DMS53 treated with DMSO at 0.1 percent for 48 hours (cell line): ENCODE results near the gene PDCD2L.
"Not testable (repeated sequence)": the region's sequence is repeated elsewhere in the genome, so short reads cannot be mapped to it uniquely, and the experiment has no call there.

ENCODE experiments used
- DNase-seq: peaks from one replicate; lab custom pipeline; 2025; ENCODE audit not compliant: unreplicated experiment; lab: John Stamatoyannopoulos, UW

PDCD2L gene

DNA sequence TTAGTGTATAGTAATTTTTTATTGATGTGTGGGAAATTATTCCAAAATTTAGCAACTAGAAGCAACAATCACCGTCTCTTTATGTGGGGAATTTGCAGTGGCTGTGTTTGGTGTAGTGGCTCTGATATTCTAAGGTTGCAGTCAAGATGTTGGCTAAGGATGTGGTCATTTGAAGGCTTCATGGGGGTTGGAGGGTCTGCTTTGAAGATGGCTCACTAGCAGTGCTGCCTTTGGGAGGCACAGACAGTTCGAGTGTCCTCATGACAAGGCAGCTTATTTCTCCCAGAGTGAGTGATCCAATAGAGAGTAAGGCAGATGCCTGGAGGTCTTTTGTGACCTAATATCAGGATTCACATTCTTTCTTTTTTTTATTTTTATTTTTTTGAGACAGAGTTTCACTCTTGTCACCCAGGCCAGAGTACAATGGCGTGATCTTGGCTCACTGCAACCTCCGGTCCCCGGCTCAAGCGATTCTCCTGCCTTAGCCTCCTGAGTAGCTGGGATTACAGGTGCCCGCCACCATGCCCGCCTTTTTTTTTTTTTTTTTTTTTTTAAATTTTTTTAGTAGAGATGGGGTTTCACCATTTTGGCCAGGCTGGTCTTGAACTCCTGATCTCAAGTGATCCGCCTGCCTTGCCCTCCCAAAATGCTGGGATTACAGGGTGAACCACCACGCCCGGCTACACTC is 30.5 kb upstream of the PDCD2L start:
- DNase-seq: no peak

- DNase-seq: no peak
Observed at GRCh38 chr19:34375598-34375997, 28.6 kb upstream of the PDCD2L start.

GRCh38 chr19:34380639-34381241 is 23.5 kb upstream of the PDCD2L start:
- DNase-seq: no peak

DNA sequence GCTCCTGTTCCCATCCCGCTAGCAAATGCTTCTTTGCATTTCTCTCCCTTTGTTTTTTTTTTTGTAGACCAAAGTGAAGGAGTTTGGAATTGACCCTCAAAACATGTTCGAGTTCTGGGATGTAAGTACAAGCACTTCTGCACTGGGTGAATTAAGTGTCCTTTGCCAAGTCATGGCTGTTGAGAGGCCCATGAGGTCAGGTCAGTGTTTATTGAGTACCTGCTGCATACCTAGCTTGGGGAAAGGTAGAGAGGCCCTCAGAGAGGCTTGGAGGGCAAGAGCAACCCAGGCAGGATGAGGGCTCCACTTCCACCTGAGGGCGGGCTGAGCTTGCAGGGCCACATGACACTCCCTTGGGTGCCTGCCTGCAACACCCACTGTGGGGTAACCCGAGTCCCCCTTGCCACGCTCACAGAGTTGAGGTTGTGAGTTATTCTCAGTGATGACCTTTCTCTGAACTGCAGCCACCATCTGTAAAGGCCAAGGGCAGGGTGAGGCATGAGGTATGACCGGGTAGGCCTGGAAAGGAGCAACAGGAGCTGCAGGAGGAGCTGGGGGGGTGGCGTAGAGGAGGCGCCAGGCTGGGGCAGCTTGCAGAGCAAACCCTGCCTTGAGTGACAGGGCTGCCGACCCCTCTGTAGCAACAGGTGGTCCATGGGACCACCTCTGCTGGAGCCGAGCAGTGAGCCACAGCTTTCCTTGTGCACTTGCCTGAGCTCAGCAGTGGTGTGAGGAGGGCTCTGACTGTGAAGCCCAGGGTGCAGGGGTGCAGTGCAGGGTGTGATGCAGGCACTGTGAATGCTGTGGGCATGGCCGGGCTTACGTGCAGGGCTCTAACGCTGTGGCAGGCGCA is 22.6 kb upstream of the PDCD2L start:
- no peak for DNase-seq

DNA sequence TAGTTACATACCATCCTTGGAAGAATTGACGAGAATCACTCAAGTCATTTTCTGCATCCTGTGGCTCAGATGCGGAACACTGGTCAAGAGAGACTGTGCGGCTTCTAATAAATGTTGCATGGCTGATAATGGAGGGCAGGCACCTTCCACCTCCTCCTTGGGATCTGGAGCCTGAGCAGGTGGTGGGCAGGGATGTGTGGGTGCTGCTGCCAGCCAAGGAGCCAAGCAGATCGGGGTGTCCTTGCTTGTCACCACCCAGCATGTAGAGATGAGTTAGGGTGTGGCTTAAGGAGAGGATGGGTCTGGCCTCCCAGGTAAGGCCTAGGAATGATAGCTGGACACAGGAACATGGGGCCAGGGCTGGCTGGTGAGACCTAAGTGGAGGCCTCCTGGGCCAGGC is 21.7 kb upstream of the PDCD2L start:
- no peak for DNase-seq

- DNase-seq: no peak
Observed at GRCh38 chr19:34383599-34383998, 20.6 kb upstream of the PDCD2L start.

- no peak for DNase-seq
Observed at GRCh38 chr19:34386645-34387445, 17.4 kb upstream of the PDCD2L start.

- no peak for DNase-seq
Observed at GRCh38 chr19:34387446-34387810, 16.8 kb upstream of the PDCD2L start.

- not testable (repeated sequence) for DNase-seq
Observed at GRCh38 chr19:34388745-34389144, 15.5 kb upstream of the PDCD2L start.

- DNase-seq: no peak
Observed at GRCh38 chr19:34391813-34392212, 12.4 kb upstream of the PDCD2L start.

DNA sequence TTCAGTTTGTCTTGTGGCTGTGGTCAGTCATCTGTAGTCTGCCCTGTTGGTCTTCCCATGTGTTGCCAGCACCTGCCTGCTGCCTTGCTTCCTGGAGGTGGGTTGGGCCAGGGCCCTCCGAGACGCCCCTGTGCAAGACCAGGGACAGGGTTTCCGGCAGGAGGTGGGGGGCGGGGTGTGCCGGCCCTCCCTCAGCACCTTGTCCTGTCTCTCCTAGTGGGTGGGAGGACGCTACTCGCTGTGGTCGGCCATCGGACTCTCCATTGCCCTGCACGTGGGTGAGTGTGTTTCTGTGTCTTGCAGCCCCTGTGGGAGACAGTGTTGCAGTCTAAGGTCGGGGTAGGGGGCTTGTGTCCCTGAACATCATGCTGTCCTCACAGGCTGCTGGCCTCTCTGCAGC is 11.2 kb upstream of the PDCD2L start:
- DNase-seq: no peak

DNA sequence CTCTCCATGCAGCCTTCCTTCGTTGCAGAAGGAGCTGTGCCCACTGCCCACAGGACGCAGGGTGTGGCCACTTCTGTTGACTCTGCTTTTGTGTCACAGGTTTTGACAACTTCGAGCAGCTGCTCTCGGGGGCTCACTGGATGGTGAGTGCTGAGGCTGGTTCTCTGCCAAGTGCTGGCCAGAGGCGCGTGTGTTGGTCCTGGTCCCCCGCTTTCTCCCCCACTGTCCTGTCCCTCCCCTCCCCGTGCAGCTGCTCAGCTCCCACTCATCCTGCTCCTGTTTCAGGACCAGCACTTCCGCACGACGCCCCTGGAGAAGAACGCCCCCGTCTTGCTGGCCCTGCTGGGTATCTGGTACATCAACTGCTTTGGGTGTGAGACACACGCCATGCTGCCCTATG is 10.6 kb upstream of the PDCD2L start:
- no peak for DNase-seq

DNA sequence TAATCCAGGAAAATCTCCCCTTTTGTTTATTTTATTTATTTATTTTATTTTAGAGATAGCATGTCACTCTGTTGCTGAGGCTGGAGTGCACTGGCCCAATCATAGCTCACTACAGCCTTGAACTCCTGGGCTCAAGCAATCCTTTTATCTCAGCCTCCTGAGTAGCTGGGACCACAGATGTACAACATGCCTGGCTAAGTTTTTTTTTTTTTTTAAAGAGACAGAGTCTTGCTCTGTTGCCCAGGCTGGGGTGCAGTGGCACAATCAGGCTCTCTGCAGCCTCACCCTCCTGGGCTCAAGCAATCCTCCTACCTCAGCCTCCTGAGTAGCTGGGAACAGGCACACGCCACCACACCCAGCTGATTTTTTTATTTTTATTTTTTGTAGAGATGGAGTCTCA is 6.3 kb upstream of the PDCD2L start:
- no peak for DNase-seq

GRCh38 chr19:34399886-34400285 is 4.3 kb upstream of the PDCD2L start:
- DNase-seq: no peak

DNA sequence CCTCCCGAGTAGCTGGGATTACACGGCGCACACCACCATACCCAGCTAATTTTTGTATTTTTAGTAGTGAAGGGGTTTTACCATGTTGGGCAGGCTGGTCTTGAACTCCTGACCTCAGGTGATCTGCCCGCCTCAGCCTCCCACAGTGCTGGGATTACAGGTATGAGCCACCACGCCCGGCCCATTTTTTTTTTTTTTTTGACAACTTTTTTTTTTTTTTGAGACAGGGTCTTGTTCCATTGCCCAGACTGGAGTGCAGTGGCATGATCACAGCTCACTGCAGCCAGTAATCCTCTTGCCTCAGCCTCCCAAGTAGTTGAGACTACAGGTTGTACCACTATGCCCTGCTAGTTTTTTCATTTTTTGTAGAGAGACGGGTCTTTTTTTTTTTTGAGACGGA is 3.4 kb upstream of the PDCD2L start:
- not testable (repeated sequence) for DNase-seq

DNA sequence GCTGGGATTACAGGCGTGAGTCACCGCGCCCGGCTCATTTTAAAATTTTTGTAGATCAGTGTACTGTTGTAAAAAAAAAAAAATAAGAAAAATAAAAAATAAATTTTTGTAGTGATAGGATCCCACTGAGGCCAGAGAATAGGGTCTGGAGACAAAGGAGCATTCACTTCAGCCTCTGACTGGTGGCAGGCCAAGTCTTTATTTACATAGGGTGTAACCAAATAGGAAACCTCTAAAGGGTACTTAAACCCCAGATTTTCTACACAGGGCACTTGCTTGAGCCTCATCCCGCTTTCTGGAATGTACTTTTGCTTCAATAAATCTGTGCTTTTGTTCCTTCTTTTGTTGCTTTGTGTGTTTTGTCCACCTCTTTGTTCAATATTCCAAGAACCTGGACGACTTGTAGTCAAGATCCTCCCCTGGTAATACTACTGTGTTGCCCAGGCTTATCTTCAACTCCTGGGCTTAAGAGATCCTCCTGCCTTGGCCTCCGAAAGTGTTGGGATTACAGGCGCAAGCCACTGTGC is 2.1 kb upstream of the PDCD2L start:
- DNase-seq: peak; percentile 26

GRCh38 chr19:34403784-34404108 is 453 bp upstream of the PDCD2L start:
- no peak for DNase-seq

- DNase-seq: no peak
Observed at GRCh38 chr19:34405892-34406660, 1.9 kb downstream of the PDCD2L start.

GRCh38 chr19:34408411-34408810 is 4.2 kb downstream of the PDCD2L start:
- no peak for DNase-seq
